ENCODE measurements around the gene DAND5.

DAND5 gene, protein sequence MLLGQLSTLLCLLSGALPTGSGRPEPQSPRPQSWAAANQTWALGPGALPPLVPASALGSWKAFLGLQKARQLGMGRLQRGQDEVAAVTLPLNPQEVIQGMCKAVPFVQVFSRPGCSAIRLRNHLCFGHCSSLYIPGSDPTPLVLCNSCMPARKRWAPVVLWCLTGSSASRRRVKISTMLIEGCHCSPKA

DNA sequence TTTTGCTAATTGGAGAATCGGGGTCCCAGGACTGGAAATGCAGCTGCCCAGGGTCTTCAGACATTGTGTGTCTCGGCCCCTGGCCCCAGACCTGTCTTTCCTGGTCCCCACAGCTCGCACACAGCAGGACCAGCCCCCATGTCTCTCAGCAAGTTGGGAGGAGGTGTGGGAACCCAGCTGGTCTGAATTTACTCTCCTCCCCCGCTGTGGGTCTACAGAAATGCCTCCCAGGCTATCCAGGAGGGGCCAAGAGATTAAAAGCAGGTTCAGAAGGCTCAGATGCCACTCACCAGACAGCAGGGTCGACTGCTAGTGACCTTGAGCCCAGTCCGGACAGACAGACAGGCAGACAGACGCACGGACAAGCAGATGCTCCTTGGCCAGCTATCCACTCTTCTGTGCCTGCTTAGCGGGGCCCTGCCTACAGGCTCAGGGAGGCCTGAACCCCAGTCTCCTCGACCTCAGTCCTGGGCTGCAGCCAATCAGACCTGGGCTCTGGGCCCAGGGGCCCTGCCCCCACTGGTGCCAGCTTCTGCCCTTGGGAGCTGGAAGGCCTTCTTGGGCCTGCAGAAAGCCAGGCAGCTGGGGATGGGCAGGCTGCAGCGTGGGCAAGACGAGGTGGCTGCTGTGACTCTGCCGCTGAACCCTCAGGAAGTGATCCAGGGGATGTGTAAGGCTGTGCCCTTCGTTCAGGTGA, at the start of gene DAND5:
TSS of gene DAND5 (plus strand) at position 285 of the 697 bp plus-strand sequence. CDS start at position 370, 85 bp downstream.
- peak; percentile 44 for DNase-seq (ENCODE audit: low read depth)

- DNase-seq (ENCODE audit: low read depth): no peak
These were observed 48.3 kb upstream of the DAND5 start for GRCh38 chr19:12921047-12921446.

- no peak for DNase-seq (ENCODE audit: low read depth)
These were observed 46.4 kb upstream of the DAND5 start for GRCh38 chr19:12922959-12923358.

- DNase-seq (ENCODE audit: low read depth): no peak
These were observed 44.6 kb upstream of the DAND5 start for GRCh38 chr19:12924621-12925310.

GRCh38 chr19:12930002-12930645, 39.3 kb upstream of the DAND5 start:
- no peak for DNase-seq (ENCODE audit: low read depth)

DNA sequence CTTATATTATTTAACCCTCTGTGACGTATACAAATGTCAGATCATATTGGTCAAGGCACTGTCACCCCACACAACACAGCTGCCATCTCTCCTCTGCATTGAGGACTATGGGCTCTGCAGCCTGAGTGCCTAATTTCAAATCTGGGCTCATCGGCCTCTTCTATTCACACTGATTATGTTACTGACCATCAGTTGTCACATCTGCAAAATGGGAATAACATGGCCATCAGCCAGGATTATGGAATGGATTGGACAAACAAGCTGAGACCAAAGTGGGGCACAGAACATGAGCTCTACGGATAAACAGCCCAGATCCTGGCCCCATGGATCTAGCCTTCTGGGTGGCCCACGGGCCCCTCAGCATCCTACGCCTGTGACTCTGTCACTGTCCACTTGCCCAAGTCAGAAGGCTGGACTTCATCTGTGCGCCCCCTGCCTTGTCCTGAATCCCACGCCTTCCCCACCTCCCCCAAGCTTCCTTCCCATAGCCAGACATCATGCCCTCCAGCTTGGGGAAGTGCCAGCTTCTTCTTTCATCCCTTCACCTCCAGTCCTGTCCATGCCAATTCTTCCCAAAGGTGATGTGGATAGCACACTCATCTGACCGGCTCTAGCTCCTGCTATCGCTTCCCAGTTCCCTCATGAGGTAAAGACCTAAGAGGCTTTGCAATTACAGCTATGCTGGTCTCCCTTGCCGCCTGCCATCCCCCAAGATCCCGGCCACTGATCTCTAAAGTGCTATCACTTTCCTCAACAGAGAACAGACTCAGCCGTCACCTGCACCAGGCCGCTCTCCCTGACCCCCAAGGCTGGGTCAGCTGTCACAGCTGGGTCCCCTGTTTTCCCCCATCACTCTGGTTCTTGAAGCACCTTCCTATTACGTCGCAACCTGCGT, 36.7 kb upstream of the DAND5 start:
- no peak for DNase-seq (ENCODE audit: low read depth)

DNA sequence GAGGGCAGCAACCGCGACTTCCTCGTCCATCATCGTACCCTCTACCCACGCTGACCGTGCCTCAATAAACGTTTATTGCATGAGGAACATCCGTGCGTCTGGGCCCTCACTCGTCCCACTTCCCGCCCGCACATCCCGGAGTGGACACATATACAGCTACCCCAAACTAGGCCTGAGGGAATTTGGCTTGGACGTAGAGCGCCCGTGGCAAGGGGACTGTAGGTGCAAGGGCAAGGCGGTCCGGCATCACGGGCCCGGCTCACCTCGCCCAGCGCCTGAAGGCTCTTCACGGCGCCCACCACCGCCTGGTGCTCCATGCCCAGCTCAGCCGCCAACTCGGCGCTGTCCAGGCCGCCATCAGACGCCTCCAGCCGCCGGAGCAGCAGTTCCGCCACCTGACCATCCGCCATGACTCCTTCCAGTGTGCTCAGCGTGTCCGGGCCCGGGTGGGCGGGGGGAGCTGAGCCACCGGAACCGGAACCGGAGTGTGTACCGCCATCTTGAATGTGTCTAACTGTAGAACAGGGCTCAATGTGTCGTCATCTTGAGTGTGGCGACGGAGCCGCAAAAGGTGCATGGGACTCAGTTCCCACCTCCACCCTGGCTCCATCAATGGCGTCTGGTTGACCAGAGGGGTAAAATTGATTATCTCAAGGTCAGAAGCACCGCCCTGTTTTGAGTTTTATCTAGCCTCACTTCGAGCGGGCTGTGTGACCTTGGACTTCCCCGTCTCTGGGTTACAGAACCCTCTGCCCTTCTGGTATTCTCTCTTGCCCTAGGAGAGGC, 35.9 kb upstream of the DAND5 start, which contains the start of gene FARSA:
TSS of gene FARSA (minus strand) at position 425 of the 786 bp plus-strand sequence. CDS start at position 410, 15 bp downstream.
- peak; percentile 86 for DNase-seq (ENCODE audit: low read depth)

DNA sequence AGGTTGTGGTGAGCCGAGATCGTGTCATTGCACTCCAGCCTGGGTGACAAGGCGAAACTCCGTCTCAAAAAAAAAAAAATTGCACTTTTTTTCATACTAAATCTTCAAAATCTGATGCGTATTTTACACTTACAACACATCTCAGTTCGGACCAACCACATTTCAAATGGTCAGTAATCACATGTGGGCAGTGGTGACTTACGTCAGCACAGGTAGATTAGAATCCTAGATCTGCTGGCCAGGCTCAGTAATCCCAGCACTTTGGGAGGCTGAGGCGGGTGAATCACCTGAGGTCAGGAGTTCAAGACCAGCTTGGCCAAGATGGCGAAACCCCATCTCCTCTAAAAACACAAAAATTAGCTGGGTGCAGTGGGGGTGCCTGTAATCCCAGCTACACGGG, 34.3 kb upstream of the DAND5 start:
- no peak for DNase-seq (ENCODE audit: low read depth)

DNA sequence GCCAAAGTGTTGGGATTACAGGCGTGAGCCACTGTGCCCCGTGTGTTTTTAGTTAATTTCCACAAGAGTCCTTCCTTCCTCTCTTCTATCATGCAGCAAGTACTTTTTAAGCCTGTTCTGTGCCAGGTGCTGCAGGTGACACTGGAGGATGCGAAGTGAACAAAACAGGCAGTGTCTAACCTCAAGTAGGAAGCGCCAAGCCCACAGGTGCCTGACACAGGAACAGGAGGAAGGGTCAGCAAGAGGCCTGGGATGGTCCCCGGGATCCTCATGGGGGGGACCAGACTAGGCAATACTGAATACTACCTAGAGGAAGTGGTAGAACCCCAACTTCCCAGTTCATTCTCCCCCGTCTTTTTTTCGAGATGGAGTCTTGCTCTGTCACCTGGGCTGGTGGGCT, 32.8 kb upstream of the DAND5 start:
- no peak for DNase-seq (ENCODE audit: low read depth)

DNA sequence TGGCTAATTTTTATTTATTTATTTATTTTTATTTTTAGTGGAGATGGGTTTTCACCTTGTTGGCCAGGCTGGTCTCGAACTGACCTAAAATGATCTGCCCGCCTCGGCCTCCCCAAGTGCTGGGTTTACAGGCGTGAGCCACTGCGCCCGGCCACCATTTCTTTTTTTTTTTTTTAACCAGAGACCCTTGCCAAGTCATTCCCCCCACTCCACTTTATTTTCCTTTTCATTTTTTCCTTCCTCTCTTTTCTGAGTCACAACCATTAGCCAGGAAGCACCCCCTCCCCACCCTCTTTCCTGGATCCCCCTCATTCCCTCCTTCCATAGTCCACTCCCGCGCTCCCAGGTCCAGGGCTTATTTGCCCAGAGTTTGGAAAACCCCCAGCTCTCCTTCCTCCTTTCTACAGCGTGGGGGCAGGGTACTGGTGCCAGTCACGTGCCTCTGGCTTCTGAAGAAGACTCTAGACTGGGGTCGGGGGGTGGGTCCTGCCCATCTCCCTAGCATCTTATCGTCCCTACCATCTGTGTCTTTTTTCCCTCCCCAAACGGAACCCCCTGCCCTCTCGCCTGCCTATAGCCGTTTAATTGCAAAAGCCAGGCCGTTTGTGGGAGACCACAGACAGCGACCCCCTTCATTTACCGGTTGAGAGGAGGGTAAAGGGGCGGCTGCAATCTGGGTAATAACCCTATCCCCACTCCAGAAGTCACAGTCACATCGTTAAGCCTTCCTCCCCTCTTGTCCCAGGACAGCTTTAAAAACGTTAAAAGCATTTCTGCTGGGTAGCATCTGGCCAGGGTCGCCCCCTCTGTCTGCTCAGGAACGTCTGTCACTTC, 32.1 kb upstream of the DAND5 start:
- no peak for DNase-seq (ENCODE audit: low read depth)

GRCh38 chr19:12937927-12938778, 31.2 kb upstream of the DAND5 start, which contains the start of gene CALR:
Gene CALR, plus strand, starts transcription at chr19:12938609. Its CDS starts 71 bp downstream, at chr19:12938680.
- peak; percentile 100 for DNase-seq (ENCODE audit: low read depth)

DNA sequence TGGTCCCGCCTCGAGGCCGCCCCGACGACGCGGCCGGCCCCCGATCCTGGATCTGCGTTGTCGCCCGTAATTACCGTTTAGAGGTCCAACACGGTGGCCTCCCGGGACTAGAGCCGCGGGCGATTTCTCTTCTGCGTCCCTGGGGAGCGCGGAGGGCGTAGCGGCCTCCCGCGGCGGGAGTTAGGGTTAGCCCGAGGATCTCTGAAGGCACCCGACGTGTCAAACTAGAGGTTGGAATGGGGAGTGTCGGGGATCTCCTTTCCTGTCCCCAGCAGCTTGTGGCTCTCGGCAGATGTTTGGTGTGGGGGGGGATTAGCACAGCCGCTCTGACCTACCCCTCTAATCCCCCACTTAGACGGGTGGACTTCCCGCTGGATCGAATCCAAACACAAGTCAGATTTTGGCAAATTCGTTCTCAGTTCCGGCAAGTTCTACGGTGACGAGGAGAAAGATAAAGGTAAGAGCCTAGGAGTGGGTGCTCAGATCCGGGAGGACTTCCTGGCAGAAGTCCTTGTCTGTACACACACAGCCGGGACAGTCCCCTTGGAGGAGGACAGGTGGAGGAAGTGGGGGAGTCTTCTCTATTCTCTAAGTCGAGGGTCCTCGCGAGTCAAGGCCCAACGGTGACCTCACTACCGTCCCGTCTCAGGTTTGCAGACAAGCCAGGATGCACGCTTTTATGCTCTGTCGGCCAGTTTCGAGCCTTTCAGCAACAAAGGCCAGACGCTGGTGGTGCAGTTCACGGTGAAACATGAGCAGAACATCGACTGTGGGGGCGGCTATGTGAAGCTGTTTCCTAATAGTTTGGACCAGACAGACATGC, 30.4 kb upstream of the DAND5 start:
- DNase-seq (ENCODE audit: low read depth): peak; percentile 55

DNA sequence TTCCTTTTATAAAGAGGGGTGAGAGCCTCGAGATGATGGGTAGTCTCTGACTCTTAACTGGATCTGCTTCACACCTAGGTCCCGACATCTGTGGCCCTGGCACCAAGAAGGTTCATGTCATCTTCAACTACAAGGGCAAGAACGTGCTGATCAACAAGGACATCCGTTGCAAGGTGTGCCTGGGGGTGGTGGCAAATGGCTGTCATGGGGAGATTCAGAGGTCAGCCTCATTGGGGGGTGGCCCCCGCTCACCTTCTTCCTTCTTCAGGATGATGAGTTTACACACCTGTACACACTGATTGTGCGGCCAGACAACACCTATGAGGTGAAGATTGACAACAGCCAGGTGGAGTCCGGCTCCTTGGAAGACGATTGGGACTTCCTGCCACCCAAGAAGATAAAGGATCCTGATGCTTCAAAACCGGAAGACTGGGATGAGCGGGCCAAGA, 29.4 kb upstream of the DAND5 start:
- no peak for DNase-seq (ENCODE audit: low read depth)

- no peak for DNase-seq (ENCODE audit: low read depth)
These were observed 28.5 kb upstream of the DAND5 start for GRCh38 chr19:12940897-12941296.

DNA sequence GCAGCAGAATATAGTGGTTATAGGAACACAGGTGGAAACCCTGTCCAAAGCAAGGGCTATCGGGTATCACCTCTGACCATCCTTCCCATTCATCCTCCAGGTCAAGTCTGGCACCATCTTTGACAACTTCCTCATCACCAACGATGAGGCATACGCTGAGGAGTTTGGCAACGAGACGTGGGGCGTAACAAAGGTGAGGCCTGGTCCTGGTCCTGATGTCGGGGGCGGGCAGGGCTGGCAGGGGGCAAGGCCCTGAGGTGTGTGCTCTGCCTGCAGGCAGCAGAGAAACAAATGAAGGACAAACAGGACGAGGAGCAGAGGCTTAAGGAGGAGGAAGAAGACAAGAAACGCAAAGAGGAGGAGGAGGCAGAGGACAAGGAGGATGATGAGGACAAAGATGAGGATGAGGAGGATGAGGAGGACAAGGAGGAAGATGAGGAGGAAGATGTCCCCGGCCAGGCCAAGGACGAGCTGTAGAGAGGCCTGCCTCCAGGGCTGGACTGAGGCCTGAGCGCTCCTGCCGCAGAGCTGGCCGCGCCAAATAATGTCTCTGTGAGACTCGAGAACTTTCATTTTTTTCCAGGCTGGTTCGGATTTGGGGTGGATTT, 25.8 kb upstream of the DAND5 start:
- DNase-seq (ENCODE audit: low read depth): no peak

DNA sequence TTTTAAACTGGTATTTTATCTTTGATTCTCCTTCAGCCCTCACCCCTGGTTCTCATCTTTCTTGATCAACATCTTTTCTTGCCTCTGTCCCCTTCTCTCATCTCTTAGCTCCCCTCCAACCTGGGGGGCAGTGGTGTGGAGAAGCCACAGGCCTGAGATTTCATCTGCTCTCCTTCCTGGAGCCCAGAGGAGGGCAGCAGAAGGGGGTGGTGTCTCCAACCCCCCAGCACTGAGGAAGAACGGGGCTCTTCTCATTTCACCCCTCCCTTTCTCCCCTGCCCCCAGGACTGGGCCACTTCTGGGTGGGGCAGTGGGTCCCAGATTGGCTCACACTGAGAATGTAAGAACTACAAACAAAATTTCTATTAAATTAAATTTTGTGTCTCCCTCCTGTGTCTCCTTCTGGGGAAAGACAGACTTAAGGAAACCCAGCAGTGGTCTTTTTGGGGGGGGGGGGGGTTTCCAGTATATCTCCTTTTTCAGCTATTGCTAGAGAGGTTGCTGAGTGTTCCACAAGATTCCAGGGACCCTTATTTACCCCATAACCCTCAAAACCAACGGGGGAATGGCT, 25.2 kb upstream of the DAND5 start:
- DNase-seq (ENCODE audit: low read depth): no peak

DNA sequence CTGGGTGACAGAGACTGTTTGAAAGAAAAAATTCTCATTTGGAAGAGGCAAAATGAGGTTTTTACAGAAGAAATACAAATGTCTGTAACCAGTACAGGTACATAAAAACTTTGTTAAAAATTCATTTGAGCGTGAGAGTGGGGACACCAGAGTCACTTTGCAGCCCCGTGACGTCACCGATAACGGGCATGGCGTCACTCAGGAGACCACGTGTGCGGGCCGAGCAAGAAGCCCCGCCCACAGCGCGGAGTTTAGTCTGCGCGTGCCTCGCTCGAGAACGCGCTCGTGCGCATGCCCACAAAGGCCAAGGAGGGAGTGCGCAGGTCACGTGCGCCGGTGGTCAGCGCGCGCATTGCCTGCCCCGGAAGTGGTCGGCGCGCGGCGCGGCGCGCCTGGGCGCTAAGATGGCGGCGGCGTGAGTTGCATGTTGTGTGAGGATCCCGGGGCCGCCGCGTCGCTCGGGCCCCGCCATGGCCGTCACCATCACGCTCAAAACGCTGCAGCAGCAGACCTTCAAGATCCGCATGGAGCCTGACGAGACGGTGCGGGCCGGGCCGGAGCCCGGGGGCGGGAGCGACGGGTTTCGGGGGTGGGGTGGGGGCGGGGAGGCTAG, 23.8 kb upstream of the DAND5 start, which contains the start of gene RAD23A:
TSS of gene RAD23A (plus strand) at position 384 of the 613 bp plus-strand sequence. CDS start at position 471, 87 bp downstream.
- peak; percentile 98 for DNase-seq (ENCODE audit: low read depth)

All from fibroblast of gingiva (primary cell).